K562 (cell line): ENCODE measurements around the gene NAA10. TPM values are rescaled to one million over a fixed set of nuclear protein-coding genes. Genes with fewer than 3 reads are reported as not detected.
A peak's percentile ranks its signal among the peaks of the same experiment; 100 is the strongest.

Experiments used
- ELF1 ChIP-seq: fragments of 200-800 bp; sonication (Bioruptor generic); IDR thresholded peaks from 2 replicates; pipeline ENCODE4 v1.6.1; 2016; ENCODE audit warnings: missing genetic modification characterization, missing compliant biosample characterization
- GTF2E2 ChIP-seq: fragments of 200-800 bp; sonication (Bioruptor generic); IDR thresholded peaks from 2 replicates; pipeline ENCODE4 v1.6.1; 2016; ENCODE audit warnings: missing genetic modification characterization, missing compliant biosample characterization
- HES1 ChIP-seq: fragments of 450-650 bp; IDR thresholded peaks from 2 replicates; pipeline ENCODE4 v1.6.1; 2016; ENCODE audit warnings: low read depth, mild to moderate bottlenecking, moderate library complexity
- HNRNPL ChIP-seq: fragments of 200-400 bp; formaldehyde crosslinking; IDR thresholded peaks from 2 replicates; pipeline ENCODE4 v1.6.1; 2017; ENCODE audit warnings: low read depth, mild to moderate bottlenecking, low read length
- ILK ChIP-seq: fragments of 450-650 bp; IDR thresholded peaks from 2 replicates; pipeline ENCODE4 v1.6.1; 2016; ENCODE audit warnings: missing genetic modification characterization, low read depth, mild to moderate bottlenecking, missing compliant biosample characterization, moderate library complexity, borderline replicate concordance
- KLF10 ChIP-seq: fragments of 250-450 bp; sonication (Bioruptor Pico); IDR thresholded peaks from 2 replicates; pipeline ENCODE4 v1.6.1; 2021; ENCODE audit warnings: matching md5 sums
- NCOA4 ChIP-seq: fragments of 450-650 bp; IDR thresholded peaks from 2 replicates; pipeline ENCODE4 v1.6.1; 2018; ENCODE audit warnings: mild to moderate bottlenecking; ENCODE audit not compliant: partially characterized antibody
- NEUROD1 ChIP-seq: fragments of 150-350 bp; IDR thresholded peaks from 2 replicates; pipeline ENCODE4 v1.6.1; 2014; ENCODE audit warnings: borderline replicate concordance, low read length, low read depth; ENCODE audit not compliant: partially characterized antibody
- RAD51 ChIP-seq: fragments of 450-650 bp; IDR thresholded peaks from 2 replicates; pipeline ENCODE4 v1.7.1; 2016; ENCODE audit warnings: low read depth, mild to moderate bottlenecking, borderline replicate concordance
- REST ChIP-seq, 2 experiments: fragments of 450-650 bp; formaldehyde crosslinking in 1 of 2; IDR thresholded peaks; 2 replicates each; pipeline versions ENCODE4 v1.4.0 to v1.6.1; 2014 to 2020; ENCODE audit warnings: mild to moderate bottlenecking in 2 of 2, borderline replicate concordance in 1 of 2, low read depth in 1 of 2
- SNIP1 ChIP-seq: fragments of 450-650 bp; IDR thresholded peaks from 2 replicates; pipeline ENCODE4 v1.7.1; 2017; ENCODE audit warnings: low read depth, mild to moderate bottlenecking
- STAT5B ChIP-seq: fragments of 250-450 bp; sonication (Bioruptor Pico); IDR thresholded peaks from 2 replicates; pipeline ENCODE4 v1.8.0; 2021; ENCODE audit warnings: mild to moderate bottlenecking, inconsistent platforms
- STAT6 ChIP-seq: sonication (generic); formaldehyde crosslinking; IDR thresholded peaks from 2 replicates; pipeline ENCODE4 v1.8.1; 2023; ENCODE audit warnings: mild to moderate bottlenecking, missing genetic modification reagents
- TAF9B ChIP-seq: fragments of 450-650 bp; IDR thresholded peaks from 2 replicates; pipeline ENCODE4 v1.6.1; 2018; ENCODE audit warnings: mild to moderate bottlenecking; ENCODE audit not compliant: partially characterized antibody
- TCFL5 ChIP-seq: fragments of 250-450 bp; sonication (Bioruptor Pico); conservative IDR thresholded peaks from 2 replicates; pipeline ENCODE4 v1.6.1; 2021; ENCODE audit warnings: mild to moderate bottlenecking, moderate library complexity, matching md5 sums
- ZNF212 ChIP-seq: fragments of 450-650 bp; formaldehyde crosslinking; IDR thresholded peaks from 2 replicates; pipeline ENCODE4 v1.4.0; 2020; ENCODE audit warnings: mild to moderate bottlenecking
- polyA plus RNA-seq, 8 experiments: library from polyadenylated mRNA; depleted of rRNA in 4 of 8; stranded (reverse) in 5 of 8; unstranded in 3 of 8; fragments of >200 nt; fragmentation: Nextera tagmentation in 2 of 8; fragmentation: Illumina TruSeq in 1 of 8; extraction: Ambion mirVana in 2 of 8; extraction: Trizol in 1 of 8; gene quantifications; 2 replicates each; pipeline versions ENCODE4 v1.2.1 to v1.2.3, GENCODE V29; 2011 to 2014; ENCODE audit warnings: inconsistent platforms in 1 of 8, missing spikeins in 1 of 8
- total RNA-seq, 7 experiments: library from RNA; depleted of rRNA in 6 of 7; stranded (reverse); fragments of >200 nt in 6 of 7; fragmentation: Illumina TruSeq in 2 of 7; extraction: Trizol in 2 of 7; gene quantifications; 2 replicates each; pipeline versions ENCODE4 v1.2.1 to v1.2.3, GENCODE V29; 2011 to 2021; ENCODE audit warnings: low replicate concordance in 1 of 7

Gene NAA10
- total and polyA plus RNA-seq, 9 of the 15 experiments (the other 6 are each of a cell fraction or from before 2014, with no cell fraction given), result 11.1 to 250 (median 134) TPM

GRCh38 chrX:153971450-153972367 is 36.9 kb upstream of the NAA10 start, which contains the start of gene HCFC1 (continued):
- TF ChIP-seq REST (IDR thresholded peaks at IDR 0.05; ENCODE audit: borderline replicate concordance) (peak; percentile 90), REST (CRISPR knock-in tag; IDR thresholded peaks at IDR 0.05; ENCODE audit: low read depth) (peak; percentile 88; the same call in 1 of the 2 replicates), RAD51 (no peak), NEUROD1 (no peak), HES1 (no peak), KLF10 (no peak), STAT5B (CRISPR knock-in tag) (no peak), GTF2E2 (tag) (peak; percentile 78; the same call in 1 of the 2 replicates), NCOA4 (no peak), SNIP1 (no peak), HNRNPL (no peak), ELF1 (tag) (peak; percentile 58; the same call in 1 of the 2 replicates), STAT6 (CRISPR knock-in tag) (no peak), TCFL5 (CRISPR knock-in tag) (no peak), TAF9B (peak; percentile 83), ZNF212 (CRISPR knock-in tag) (no peak), ILK (no peak)
